Erythroblast (primary cell): ENCODE data around the gene TGM6.

ENCODE experiments used
- GATA1 ChIP-seq: IDR thresholded peaks from 2 replicates; pipeline ENCODE4 v1.6.1; 2011; ENCODE audit warnings: low read depth, mild to moderate bottlenecking, control low read depth, low read length, moderate library complexity
- POLR2A ChIP-seq: IDR thresholded peaks from 2 replicates; pipeline ENCODE4 v1.6.1; 2011; ENCODE audit warnings: mild to moderate bottlenecking, low read length

DNA sequence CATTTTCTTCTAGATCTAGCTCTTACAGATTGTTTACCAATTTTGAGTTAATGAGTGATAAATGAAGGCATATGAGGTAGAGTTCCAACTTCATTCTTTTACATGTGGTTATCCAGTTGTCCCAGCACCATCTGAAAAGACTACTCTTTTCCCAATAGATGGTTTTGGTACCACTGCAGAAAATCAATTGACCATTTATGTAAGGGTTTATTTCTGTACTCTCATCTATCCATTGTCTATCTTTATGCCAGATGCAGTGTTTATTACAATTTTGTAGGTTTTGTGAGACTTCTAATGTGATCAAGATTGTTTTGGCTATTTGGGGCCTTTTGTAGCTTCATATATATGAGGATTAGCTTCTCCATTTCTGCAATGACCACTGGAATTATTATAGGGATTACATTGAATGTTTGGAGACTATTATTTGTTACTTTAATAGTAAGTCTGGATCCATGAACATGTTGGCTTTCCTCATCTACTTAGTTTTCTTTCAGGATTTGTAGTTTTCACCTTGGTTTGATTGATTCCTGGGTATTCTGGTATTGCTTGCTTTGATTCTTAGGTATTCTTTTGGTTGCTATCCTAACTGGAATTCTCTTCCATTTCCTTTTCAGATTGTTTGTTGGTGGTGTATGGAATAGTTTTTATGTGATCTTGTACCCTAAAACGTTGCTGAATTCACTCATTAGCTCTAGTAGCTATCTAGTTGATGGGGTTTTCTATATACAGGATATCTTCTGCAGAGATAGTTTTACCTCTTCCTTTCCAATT, 79.5 kb downstream of the TGM6 start:
- TF ChIP-seq POLR2A = peak; percentile 17
- TF ChIP-seq GATA1 = no peak
